HepG2 (cell line): ENCODE results near the gene SAMD10. TPM values are rescaled to one million over a fixed set of nuclear protein-coding genes. Genes with fewer than 3 reads are reported as not detected.
A peak's percentile ranks its signal among the peaks of the same experiment; 100 is the strongest.

Experiments
- ATAC-seq: fragments of 200-7000 bp; cut with Tn5 transposase; 3 replicates; pipeline ENCODE4 v1.9.1; 2020; ENCODE audit warnings: mild to moderate bottlenecking, moderate library complexity
- BruUV-seq: library from RNA; stranded (reverse); fragments of 400-500 nt; replicated peaks from 2 replicates; lab custom pipeline; 2021; lab: Mats Ljungman, UMichigan
- CTCF ChIA-PET: fragments of 300-600 bp; formaldehyde crosslinking; extraction: SDS; loops from one replicate; lab custom pipeline; 2021; ENCODE audit warnings: low total read pairs, inconsistent platforms, low intra/inter-chr PET ratio; lab: Yijun Ruan, JAX
- POLR2A ChIA-PET: fragments of 350-600 bp; sonication (Branson Sonifier 250); formaldehyde crosslinking; loops from one replicate; lab custom pipeline; 2020; ENCODE audit warnings: antibody characterized with exemption, inconsistent platforms; lab: Yijun Ruan, JAX
- DNase-seq: peaks from one replicate; pipeline ENCODE4 v3.0.0-alpha.2; 2015; ENCODE audit warnings: low spot score
- FAIRE-seq: peaks from 3 replicates; lab custom pipeline; 2011; peaks lifted over from hg19 to GRCh38; lab: Jason Lieb, UNC
- H2AFZ ChIP-seq: one replicate; pipeline ENCODE4 v1.6.1; 2011; ENCODE audit warnings: low read length, inconsistent platforms
- H3K27ac ChIP-seq: fragments of 300-600 bp; 3 replicates; pipeline ENCODE4 v1.8.0; 2011; ENCODE audit warnings: mixed run types, mild to moderate bottlenecking, mixed read lengths, low read length, inconsistent platforms; ENCODE audit not compliant: insufficient read depth; ENCODE audit errors: extremely low read length
- H3K27me3 ChIP-seq, 2 experiments: fragments of 200-600 bp in 1 of 2; 2 replicates in 1 of 2; 3 replicates in 1 of 2; pipeline versions ENCODE4 v1.6.0 to v1.8.0; 2011; ENCODE audit warnings: low read length in 2 of 2, mild to moderate bottlenecking in 2 of 2, moderate library complexity in 2 of 2, inconsistent platforms in 1 of 2; ENCODE audit not compliant: insufficient read depth in 2 of 2, control insufficient read depth in 1 of 2
- H3K36me3 ChIP-seq, 2 experiments: fragments of 200-600 bp in 1 of 2; replicated peaks in 1 of 2; 2 replicates in 1 of 2; 3 replicates in 1 of 2; pipeline versions ENCODE4 v1.5.1 to v1.8.0; 2011; ENCODE audit warnings: low read length in 2 of 2, inconsistent platforms in 1 of 2; ENCODE audit not compliant: insufficient read depth in 2 of 2, control insufficient read depth in 1 of 2
- H3K4me1 ChIP-seq: 2 replicates; pipeline ENCODE4 v1.5.1; 2012; ENCODE audit warnings: low read length, inconsistent platforms; ENCODE audit not compliant: insufficient read depth
- H3K4me2 ChIP-seq: 2 replicates; pipeline ENCODE4 v1.6.0; 2011; ENCODE audit warnings: low read depth, low read length, inconsistent platforms
- H3K4me3 ChIP-seq, 3 experiments: fragments of 200-600 bp in 1 of 3; sonication (generic), shearing (Covaris generic) in 1 of 3; replicated peaks in 1 of 3; 2 replicates each; pipeline ENCODE4 v1.5.1; 2011 to 2016; ENCODE audit warnings: low read length in 3 of 3, inconsistent platforms in 2 of 3, low read depth in 2 of 3, mild to moderate bottlenecking in 2 of 3, control low read depth in 1 of 3, mixed read lengths in 1 of 3; ENCODE audit not compliant: insufficient read depth in 1 of 3
- H3K79me2 ChIP-seq: one replicate; pipeline ENCODE4 v1.6.1; 2011; ENCODE audit warnings: low read length, inconsistent platforms; ENCODE audit not compliant: insufficient read depth
- H3K9ac ChIP-seq: 2 replicates; pipeline ENCODE4 v1.6.0; 2011; ENCODE audit warnings: mild to moderate bottlenecking, low read depth, low read length, inconsistent platforms; ENCODE audit not compliant: insufficient read depth
- H3K9me3 ChIP-seq: 2 replicates; pipeline ENCODE4 v1.5.1; 2012; ENCODE audit warnings: mild to moderate bottlenecking, low read length
- H4K20me1 ChIP-seq: 2 replicates; pipeline ENCODE4 v1.6.0; 2011; ENCODE audit warnings: inconsistent platforms, mild to moderate bottlenecking, low read length, moderate library complexity; ENCODE audit not compliant: insufficient read depth
- AKAP8 ChIP-seq: sonication (generic); formaldehyde crosslinking; IDR thresholded peaks from 2 replicates; pipeline ENCODE4 v1.5.1; 2020; ENCODE audit warnings: mild to moderate bottlenecking, missing genetic modification reagents
- BORCS8-MEF2B ChIP-seq: sonication (generic); formaldehyde crosslinking; IDR thresholded peaks from 2 replicates; pipeline ENCODE4 v1.8.0; 2022; ENCODE audit warnings: mild to moderate bottlenecking, missing genetic modification reagents
- CENPT ChIP-seq: sonication (generic); formaldehyde crosslinking; IDR thresholded peaks from 2 replicates; pipeline ENCODE4 v1.8.0; 2022; ENCODE audit warnings: low read depth, mild to moderate bottlenecking, moderate library complexity, missing genetic modification reagents
- DNMT1 ChIP-seq: sonication (generic); formaldehyde crosslinking; IDR thresholded peaks from 2 replicates; pipeline ENCODE4 v1.5.1; 2020; ENCODE audit warnings: mild to moderate bottlenecking, missing genetic modification reagents
- GLI4 ChIP-seq: sonication (generic); formaldehyde crosslinking; IDR thresholded peaks from 2 replicates; pipeline ENCODE4 v1.5.1; 2020; ENCODE audit warnings: missing genetic modification reagents, mild to moderate bottlenecking, moderate library complexity, borderline replicate concordance
- ZHX1 ChIP-seq: sonication (generic); formaldehyde crosslinking; IDR thresholded peaks from 2 replicates; pipeline ENCODE4 v1.8.1; 2022; ENCODE audit warnings: low read depth, mild to moderate bottlenecking, missing genetic modification reagents
- ZNF354B ChIP-seq: sonication (generic); formaldehyde crosslinking; IDR thresholded peaks from 2 replicates; pipeline ENCODE4 v1.8.0; 2022; ENCODE audit warnings: mild to moderate bottlenecking, missing genetic modification reagents
- ZNF383 ChIP-seq: sonication (generic); formaldehyde crosslinking; IDR thresholded peaks from 2 replicates; pipeline ENCODE4 v1.4.0; 2020; ENCODE audit warnings: missing genetic modification reagents, mild to moderate bottlenecking, borderline replicate concordance
- ZNF550 ChIP-seq: sonication (generic); formaldehyde crosslinking; IDR thresholded peaks from 2 replicates; pipeline ENCODE4 v1.4.0; 2020; ENCODE audit warnings: mild to moderate bottlenecking, missing genetic modification reagents, borderline replicate concordance
- ZNF674 ChIP-seq: sonication (generic); formaldehyde crosslinking; IDR thresholded peaks from 2 replicates; pipeline ENCODE4 v1.5.0; 2020; ENCODE audit warnings: low read depth, mild to moderate bottlenecking, missing genetic modification reagents
- ZNF816 ChIP-seq: sonication (generic); formaldehyde crosslinking; IDR thresholded peaks from 2 replicates; pipeline ENCODE4 v1.8.0; 2022; ENCODE audit warnings: missing genetic modification reagents, mild to moderate bottlenecking, borderline replicate concordance
- WGBS: methylation state at CpG from one replicate; pipeline ENCODE4 v1.1.6; 2017; ENCODE audit warnings: low lambda C conversion rate; 5-methylcytosine and 5-hydroxymethylcytosine counted together
- in situ Hi-C: cut with HindIII; loops from 2 replicates; pipeline ENCODE4 v1.10.0; 2017; ENCODE audit warnings: low pct_unique_long_range_greater_than_20kb; ENCODE audit not compliant: extremely low pct_ligation_motif_present
- intact Hi-C: fragments of 100-400 bp; cut with micrococcal nuclease; formaldehyde crosslinking; loops from one replicate; pipeline ENCODE4 v1.10.0; 2022; ENCODE audit not compliant: unreplicated experiment
- polyA plus RNA-seq, 8 experiments: library from polyadenylated mRNA; depleted of rRNA in 3 of 8; stranded (reverse) in 7 of 8; unstranded in 1 of 8; fragments of >200 nt; fragmentation: Illumina TruSeq in 4 of 8; extraction: Trizol in 4 of 8; gene quantifications; 2 replicates each; pipeline versions ENCODE4 v1.2.1 to v1.2.3, GENCODE V29; 2011 to 2016; ENCODE audit warnings: low read depth in 4 of 8, missing spikeins in 1 of 8, mixed read lengths in 1 of 8; ENCODE audit not compliant: insufficient read depth in 1 of 8
- total RNA-seq, 5 experiments: library from RNA; depleted of rRNA; stranded (reverse); fragments of >200 nt; fragmentation: Illumina TruSeq; extraction: Trizol; gene quantifications; 2 replicates each; pipeline ENCODE4 v1.2.3, GENCODE V29; 2016; ENCODE audit warnings: low read depth in 1 of 5
- TF ChIP-seq, protein P1 (sequence below): sonication (generic); formaldehyde crosslinking; IDR thresholded peaks from 2 replicates; pipeline ENCODE4 v1.9.0; 2022; ENCODE audit warnings: missing genetic modification reagents, mild to moderate bottlenecking, borderline replicate concordance
- TF ChIP-seq, protein P2 (sequence below): sonication (generic); formaldehyde crosslinking; IDR thresholded peaks from 2 replicates; pipeline ENCODE4 v1.4.0; 2020; ENCODE audit warnings: mild to moderate bottlenecking, missing genetic modification reagents, borderline replicate concordance
- TF ChIP-seq, protein P3 (sequence below): IDR thresholded peaks from 2 replicates; pipeline ENCODE4 v1.6.1; 2016; ENCODE audit warnings: mild to moderate bottlenecking

Gene SAMD10
- total and polyA plus RNA-seq, 2 of the 13 experiments (the other 11 are each of a cell fraction or from before 2014, with no cell fraction given): 6.1 to 11.0 TPM

GRCh38 chr20:63980317-63980805 lies 919 bp upstream of the SAMD10 start:
- Histone ChIP-seq H3K27ac (peak overlapping the region; percentile 81), H3K9me3 (no peaks in the 10 kb centered on the region), H3K9ac (peak overlapping the region; percentile 85), H3K4me1 (peaks cover 42% of the 10 kb centered on the region), H4K20me1 (peaks cover 3% of the 10 kb centered on the region; the same call in 1 of the 2 replicates), H3K4me3 (peak overlapping the region; percentile 95 to 99 (median 97)), H3K36me3 (peaks cover 15 to 28% of the 10 kb centered on the region in 2 experiments), H2AFZ (peak overlapping the region; percentile 10), H3K4me2 (peak overlapping the region; percentile 99), H3K27me3 (no peaks in the 10 kb centered on the region; a peak in 1 of 5 replicates), H3K79me2 (peaks cover 27% of the 10 kb centered on the region)
- intact Hi-C loops (loop anchor here (1.0 to 2.0 kb wide), 2 partner anchors 77 to 140 kb away; no protein-coding TSS in a partner anchor), in situ Hi-C loops (loop anchor here (5.0 kb wide), 1 partner anchor 42 kb away; no protein-coding TSS in a partner anchor)
- WGBS: 21% methylated on average over 15 of the region's 15 CpGs
- ATAC-seq: peak; percentile 47
- BruUV-seq: no TSS peak
- FAIRE-seq: peak; percentile 28
- CTCF ChIA-PET: interaction anchor here (1.3 to 3.2 kb wide), 3 partner anchors 77 to 140 kb away, joined by 4 to 33 read pairs (median 11); partner anchors contain the start of gene TCEA2
- peak; percentile 50 for DNase-seq
- POLR2A ChIA-PET: interaction anchor here (0.6 to 4.7 kb wide), 41 partner anchors 9 to 443 kb away, joined by 3 to 75 read pairs (median 6); partner anchors contain the start of genes ARFRP1, C20orf204, GMEB2 and PCMTD2
- TF ChIP-seq, protein P1, sequence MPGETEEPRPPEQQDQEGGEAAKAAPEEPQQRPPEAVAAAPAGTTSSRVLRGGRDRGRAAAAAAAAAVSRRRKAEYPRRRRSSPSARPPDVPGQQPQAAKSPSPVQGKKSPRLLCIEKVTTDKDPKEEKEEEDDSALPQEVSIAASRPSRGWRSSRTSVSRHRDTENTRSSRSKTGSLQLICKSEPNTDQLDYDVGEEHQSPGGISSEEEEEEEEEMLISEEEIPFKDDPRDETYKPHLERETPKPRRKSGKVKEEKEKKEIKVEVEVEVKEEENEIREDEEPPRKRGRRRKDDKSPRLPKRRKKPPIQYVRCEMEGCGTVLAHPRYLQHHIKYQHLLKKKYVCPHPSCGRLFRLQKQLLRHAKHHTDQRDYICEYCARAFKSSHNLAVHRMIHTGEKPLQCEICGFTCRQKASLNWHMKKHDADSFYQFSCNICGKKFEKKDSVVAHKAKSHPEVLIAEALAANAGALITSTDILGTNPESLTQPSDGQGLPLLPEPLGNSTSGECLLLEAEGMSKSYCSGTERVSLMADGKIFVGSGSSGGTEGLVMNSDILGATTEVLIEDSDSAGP (CRISPR knock-in tag): no peak
- TF ChIP-seq ZNF816 (CRISPR knock-in tag) (no peak), ZNF550 (CRISPR knock-in tag) (no peak), DNMT1 (CRISPR knock-in tag) (peak; percentile 41; the same call in 1 of the 2 replicates), CENPT (CRISPR knock-in tag) (0 out of 2 replicates have a peak, but pooled peaks have one; percentile 69), ZNF383 (CRISPR knock-in tag) (0 out of 2 replicates have a peak, but pooled peaks have one; percentile 21), BORCS8-MEF2B (0 out of 2 replicates have a peak, but pooled peaks have one; percentile 3), ZNF674 (peak; percentile 22; the same call in 1 of the 2 replicates), AKAP8 (peak; percentile 0; the same call in 1 of the 2 replicates), ZNF354B (0 out of 2 replicates have a peak, but pooled peaks have one; percentile 34), ZHX1 (0 out of 2 replicates have a peak, but pooled peaks have one; percentile 54), GLI4 (CRISPR knock-in tag) (0 out of 2 replicates have a peak, but pooled peaks have one; percentile 33)
- TF ChIP-seq, protein P2, sequence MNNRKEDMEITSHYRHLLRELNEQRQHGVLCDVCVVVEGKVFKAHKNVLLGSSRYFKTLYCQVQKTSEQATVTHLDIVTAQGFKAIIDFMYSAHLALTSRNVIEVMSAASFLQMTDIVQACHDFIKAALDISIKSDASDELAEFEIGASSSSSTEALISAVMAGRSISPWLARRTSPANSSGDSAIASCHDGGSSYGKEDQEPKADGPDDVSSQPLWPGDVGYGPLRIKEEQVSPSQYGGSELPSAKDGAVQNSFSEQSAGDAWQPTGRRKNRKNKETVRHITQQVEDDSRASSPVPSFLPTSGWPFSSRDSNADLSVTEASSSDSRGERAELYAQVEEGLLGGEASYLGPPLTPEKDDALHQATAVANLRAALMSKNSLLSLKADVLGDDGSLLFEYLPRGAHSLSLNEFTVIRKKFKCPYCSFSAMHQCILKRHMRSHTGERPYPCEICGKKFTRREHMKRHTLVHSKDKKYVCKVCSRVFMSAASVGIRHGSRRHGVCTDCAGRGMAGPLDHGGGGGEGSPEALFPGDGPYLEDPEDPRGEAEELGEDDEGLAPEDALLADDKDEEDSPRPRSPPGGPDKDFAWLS (CRISPR knock-in tag): 0 out of 2 replicates have a peak, but pooled peaks have one; percentile 94
- TF ChIP-seq, protein P3, sequence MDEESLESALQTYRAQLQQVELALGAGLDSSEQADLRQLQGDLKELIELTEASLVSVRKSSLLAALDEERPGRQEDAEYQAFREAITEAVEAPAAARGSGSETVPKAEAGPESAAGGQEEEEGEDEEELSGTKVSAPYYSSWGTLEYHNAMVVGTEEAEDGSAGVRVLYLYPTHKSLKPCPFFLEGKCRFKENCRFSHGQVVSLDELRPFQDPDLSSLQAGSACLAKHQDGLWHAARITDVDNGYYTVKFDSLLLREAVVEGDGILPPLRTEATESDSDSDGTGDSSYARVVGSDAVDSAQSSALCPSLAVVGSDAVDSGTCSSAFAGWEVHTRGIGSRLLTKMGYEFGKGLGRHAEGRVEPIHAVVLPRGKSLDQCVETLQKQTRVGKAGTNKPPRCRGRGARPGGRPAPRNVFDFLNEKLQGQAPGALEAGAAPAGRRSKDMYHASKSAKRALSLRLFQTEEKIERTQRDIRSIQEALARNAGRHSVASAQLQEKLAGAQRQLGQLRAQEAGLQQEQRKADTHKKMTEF (CRISPR knock-in tag): no peak
